Measurements from ENCODE around the gene FUT2.
"Not testable (repeated sequence)": the region's sequence is repeated elsewhere in the genome, so short reads cannot be mapped to it uniquely, and the experiment has no call there.

- not testable (repeated sequence) for TF ChIP-seq EP300 (conservative IDR thresholded peaks at IDR 0.05; ENCODE audit: poor library complexity, severe bottlenecking); CTCF (IDR thresholded peaks at IDR 0.05; ENCODE audit: poor library complexity, severe bottlenecking); POLR2AphosphoS5 (IDR thresholded peaks at IDR 0.05); SMC3 (conservative IDR thresholded peaks at IDR 0.05; ENCODE audit: poor library complexity)
These were observed 9.1 kb upstream of the FUT2 start for GRCh38 chr19:48686637-48687036.

All from neural cell (in vitro differentiated cells).